COLO829 (cell line): Measurements from ENCODE around the gene CDKL2.
"Not testable (repeated sequence)": the region's sequence is repeated elsewhere in the genome, so short reads cannot be mapped to it uniquely, and the experiment has no call there.

Experiments
- DNase-seq: peaks from one replicate; pipeline ENCODE4 v3.0.0; 2012; ENCODE audit warnings: low spot score

Gene CDKL2

GRCh38 chr4:75552452-75552851 lies 77.9 kb downstream of the CDKL2 start:
- no peak for DNase-seq

- DNase-seq: no peak
Observed at GRCh38 chr4:75549019-75549418, 81.3 kb downstream of the CDKL2 start.

- DNase-seq: no peak
Observed at GRCh38 chr4:75547647-75548387, 82.5 kb downstream of the CDKL2 start.

- DNase-seq: no peak
Observed at GRCh38 chr4:75545526-75545925, 84.8 kb downstream of the CDKL2 start.

GRCh38 chr4:75544870-75545269 lies 85.5 kb downstream of the CDKL2 start:
- DNase-seq: no peak

GRCh38 chr4:75544220-75544619 lies 86.1 kb downstream of the CDKL2 start:
- not testable (repeated sequence) for DNase-seq

GRCh38 chr4:75542824-75543223 lies 87.5 kb downstream of the CDKL2 start:
- no peak for DNase-seq

- DNase-seq: not testable (repeated sequence)
Observed at GRCh38 chr4:75537308-75537707, 93.0 kb downstream of the CDKL2 start.

- DNase-seq: not testable (repeated sequence)
Observed at GRCh38 chr4:75533926-75534325, 96.4 kb downstream of the CDKL2 start.

GRCh38 chr4:75533339-75533887 lies 96.9 kb downstream of the CDKL2 start:
- DNase-seq: not testable (repeated sequence)

GRCh38 chr4:75531536-75532143 lies 98.7 kb downstream of the CDKL2 start:
- DNase-seq: not testable (repeated sequence)

- DNase-seq: no peak
Observed at GRCh38 chr4:75530556-75531322, 99.6 kb downstream of the CDKL2 start.
